PC-3 (cell line): Measurements from ENCODE around the gene ARHGAP18.

Experiments used
- EZH2 ChIP-seq: fragments of 300-600 bp; sonication (generic); IDR thresholded peaks from one replicate; pipeline ENCODE4 v1.6.1; 2017; ENCODE audit warnings: antibody characterized with exemption, mild to moderate bottlenecking, low read length; ENCODE audit not compliant: unreplicated experiment
- TF ChIP-seq, protein P1 (sequence below): fragments of 300-600 bp; sonication (generic); conservative IDR thresholded peaks from 2 replicates; pipeline ENCODE4 v1.5.1; 2017; ENCODE audit warnings: antibody characterized with exemption, low read depth, mild to moderate bottlenecking, low read length

DNA sequence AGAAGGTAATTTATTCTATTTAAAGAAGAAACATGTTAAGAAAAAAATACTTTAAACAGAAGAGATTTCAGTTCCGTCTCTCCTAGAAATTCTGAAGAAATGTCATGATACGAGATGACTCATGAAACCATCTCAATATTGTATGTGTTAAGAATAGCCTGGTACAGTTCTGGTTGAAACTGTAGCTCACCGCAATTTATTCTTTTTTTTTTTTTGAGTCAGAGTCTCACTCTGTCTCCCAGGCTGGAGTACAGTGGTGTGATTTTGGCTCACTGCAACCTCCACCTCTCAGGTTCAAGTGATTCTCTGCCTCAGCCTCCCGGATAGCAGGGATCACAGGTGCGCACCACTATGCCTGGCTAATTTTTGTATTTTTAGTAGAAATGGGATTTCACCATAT, 103.3 kb downstream of the ARHGAP18 start:
- TF ChIP-seq, protein P1, sequence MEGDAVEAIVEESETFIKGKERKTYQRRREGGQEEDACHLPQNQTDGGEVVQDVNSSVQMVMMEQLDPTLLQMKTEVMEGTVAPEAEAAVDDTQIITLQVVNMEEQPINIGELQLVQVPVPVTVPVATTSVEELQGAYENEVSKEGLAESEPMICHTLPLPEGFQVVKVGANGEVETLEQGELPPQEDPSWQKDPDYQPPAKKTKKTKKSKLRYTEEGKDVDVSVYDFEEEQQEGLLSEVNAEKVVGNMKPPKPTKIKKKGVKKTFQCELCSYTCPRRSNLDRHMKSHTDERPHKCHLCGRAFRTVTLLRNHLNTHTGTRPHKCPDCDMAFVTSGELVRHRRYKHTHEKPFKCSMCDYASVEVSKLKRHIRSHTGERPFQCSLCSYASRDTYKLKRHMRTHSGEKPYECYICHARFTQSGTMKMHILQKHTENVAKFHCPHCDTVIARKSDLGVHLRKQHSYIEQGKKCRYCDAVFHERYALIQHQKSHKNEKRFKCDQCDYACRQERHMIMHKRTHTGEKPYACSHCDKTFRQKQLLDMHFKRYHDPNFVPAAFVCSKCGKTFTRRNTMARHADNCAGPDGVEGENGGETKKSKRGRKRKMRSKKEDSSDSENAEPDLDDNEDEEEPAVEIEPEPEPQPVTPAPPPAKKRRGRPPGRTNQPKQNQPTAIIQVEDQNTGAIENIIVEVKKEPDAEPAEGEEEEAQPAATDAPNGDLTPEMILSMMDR: no peak
- no peak for TF ChIP-seq EZH2
